HG03520 (cell line): ENCODE measurements around the gene UBE2J1.
"Not testable (repeated sequence)": the region's sequence is repeated elsewhere in the genome, so short reads cannot be mapped to it uniquely, and the experiment has no call there.

Experiments
- ATAC-seq: cut with Tn5 transposase; IDR thresholded peaks from one replicate; pipeline ENCODE4 v1.9.1; 2021; ENCODE audit warnings: mild to moderate bottlenecking, moderate library complexity; ENCODE audit not compliant: unreplicated experiment

The UBE2J1 gene

DNA sequence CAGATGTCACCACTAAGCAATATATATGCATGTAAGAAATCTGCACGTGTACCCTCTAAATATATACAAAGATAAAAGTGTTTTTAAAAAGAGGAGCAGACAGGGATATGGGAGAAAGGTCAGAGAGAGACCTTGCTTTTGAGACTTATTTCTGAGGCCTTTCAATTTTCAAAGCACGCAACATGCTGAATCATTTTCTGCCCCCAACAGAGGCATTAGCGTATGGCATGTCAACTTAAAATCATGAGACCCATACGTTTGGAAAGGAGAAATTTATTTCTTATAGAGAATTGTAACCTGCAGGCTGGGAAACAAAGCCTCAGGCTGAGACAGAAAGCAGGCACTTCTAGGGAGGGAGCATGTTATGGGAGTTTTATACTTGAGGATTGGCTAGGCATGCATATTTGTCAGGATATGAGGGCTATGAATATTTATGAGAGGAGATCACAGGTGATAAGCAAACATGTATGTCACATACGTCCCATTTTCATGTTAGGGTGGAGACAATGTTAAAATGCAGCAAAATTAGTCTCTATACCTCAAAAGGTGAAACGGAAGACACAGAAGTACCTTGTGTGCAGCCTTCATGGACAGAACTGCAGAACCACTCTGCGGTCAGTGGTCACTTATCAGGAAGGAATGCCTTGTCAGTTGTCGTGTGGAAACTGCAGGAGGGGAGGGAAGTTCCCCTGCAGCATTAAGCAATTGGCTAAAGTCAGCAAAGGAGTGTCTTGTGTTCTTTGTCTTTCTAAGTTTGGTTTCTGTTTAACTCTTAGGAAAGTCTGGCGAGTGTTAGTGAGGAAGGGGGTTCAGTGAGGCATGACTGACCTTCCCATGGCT lies 31.2 kb downstream of the UBE2J1 start:
- no peak for ATAC-seq

DNA sequence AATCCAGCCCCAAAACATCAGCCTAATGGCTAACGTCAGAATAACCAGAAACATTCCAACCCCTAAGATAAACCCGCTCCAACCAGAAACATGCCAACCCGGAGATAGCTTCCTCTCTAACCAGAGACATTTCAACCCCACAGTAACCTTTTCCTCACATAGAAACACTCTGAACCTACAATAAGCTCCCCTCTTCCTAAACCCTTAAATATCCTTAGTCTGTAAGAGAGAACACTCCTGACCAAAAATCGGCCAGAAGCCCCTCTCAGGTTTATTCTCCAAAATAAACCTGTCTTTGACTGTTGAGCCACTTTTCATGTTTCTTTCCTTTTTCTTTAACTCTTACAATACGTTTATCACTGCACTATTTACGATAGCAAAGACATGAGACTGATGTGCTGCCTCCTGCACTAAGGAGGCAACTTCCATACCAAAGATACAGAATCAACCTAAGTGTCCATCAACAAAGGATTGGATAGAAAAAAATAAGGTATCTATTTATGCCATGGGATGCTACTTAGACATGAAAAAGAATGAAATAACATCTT lies 32.4 kb downstream of the UBE2J1 start:
- ATAC-seq: no peak

DNA sequence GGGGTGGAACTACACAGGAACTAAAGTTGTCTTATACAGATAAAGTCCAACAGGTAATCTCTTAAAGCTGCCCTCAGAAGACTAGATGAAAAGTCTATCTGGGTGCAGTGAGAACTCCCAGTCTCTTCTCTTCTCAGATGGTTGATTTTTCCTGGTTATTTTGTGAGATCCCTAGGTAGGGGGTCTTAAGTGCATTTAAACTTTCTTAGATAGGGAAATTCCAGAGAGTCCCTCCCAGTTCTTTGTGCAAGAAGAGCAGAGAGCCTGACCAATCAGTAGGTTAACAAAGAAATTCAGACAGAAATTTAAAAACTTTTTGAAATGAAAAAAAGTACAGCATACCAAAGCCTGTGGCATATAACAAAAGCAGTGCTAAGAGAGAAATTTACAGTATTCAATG lies 35.5 kb downstream of the UBE2J1 start:
- ATAC-seq: no peak

DNA sequence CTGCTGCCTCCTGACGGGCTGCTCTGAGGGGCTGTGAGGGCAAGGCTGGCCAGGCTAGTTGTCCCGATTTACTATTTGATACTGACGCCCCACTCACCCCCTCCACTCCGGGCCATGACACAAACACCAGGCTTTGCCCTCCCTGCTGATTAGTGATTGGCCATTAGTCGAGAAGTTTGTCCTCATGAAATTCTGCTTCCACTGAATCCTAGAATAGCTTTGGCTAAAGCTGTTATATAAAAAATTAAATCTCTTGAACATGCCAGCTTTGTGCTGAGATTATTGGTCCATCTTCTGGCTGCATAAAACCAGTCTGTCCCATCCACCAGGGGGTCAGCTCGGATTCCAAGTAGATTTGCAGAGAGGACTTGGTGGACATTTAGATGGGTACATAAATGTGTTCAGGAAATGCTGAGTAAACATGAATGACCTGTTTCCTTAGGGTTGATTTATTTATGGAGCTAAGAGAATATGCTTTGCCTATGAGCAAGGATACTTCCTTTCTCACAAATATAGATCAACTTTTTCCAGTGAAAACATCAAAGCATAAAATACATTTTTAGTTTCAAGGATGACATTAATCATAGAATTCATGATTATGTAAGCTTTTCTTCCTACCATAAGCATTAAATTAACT lies 37.2 kb downstream of the UBE2J1 start, which contains the start of gene GABRR2:
Gene GABRR2, minus strand, starts transcription at position 51 of the 637 bp plus-strand sequence. CDS start 134 bp downstream, outside the sequence.
- no peak for ATAC-seq

DNA sequence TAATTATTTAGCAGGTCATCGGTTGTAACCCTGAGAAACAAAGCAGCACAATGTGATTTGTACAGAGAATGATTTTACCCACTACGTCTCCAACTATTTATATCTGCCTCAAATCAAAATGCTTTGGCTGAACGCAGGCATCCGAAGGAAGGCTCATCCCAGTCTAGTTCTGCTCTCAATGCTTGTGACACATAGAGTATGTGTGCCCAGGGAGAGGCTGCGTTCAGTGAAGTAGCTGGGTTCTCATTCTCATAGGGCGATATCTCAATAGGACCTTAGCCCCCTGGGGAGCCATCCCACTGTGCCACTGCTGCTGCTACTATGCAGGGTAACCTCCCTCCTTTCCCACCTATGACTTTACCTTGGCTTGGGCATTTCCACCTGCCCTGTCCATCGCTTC lies 37.8 kb downstream of the UBE2J1 start:
- no peak for ATAC-seq

DNA sequence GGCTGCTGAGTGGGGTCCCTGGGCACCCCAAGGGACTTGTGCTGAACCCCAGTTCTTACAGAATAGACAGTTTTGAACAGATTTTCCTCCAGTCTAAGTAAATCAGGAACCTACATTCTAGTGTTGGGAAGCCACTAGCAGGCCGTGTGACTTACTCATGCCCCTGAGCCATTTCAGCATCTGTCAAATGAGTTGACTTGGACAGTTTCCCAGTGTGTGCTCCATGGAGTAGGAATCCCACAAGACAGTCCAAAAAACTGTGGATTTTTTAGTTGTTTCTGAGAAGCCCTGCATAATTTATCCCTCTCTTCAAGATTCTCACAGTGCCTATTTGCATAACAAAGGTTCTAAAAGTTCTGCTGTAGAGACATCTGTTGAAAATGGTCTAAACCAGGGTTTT lies 39.5 kb downstream of the UBE2J1 start:
- ATAC-seq: no peak

DNA sequence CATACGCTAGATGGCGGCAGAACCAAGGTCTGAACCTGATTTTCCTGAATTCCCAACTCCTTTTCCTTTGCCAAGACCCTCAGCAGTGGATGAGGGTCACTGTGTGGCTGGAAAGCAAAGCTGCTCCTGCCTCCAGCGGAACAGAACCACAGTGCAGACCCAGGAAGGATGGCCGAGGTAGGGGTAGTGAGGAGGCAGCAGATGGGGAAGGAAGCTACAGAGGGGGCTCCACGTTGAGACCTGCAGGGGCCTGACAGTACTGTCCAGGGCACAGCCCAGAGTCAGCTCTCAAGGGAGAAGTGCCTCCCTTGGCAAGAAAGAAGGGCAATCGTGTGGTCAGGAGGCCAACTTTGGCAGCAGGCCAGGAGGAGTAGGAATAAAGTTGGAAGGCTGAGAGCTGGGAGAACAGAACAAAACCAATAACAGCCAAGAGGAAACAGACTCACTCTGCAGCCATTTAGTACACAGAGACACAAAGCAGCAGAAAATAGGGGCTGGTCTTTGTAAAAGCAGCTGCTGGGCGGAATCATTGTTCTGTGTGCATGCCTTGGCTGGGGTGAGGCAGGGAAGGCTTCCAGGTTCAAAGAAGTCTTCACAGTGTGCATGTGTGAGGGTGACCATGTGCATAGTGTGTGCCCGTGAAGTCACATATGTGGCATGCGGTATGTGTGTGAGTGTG lies 40.5 kb downstream of the UBE2J1 start:
- ATAC-seq: no peak

DNA sequence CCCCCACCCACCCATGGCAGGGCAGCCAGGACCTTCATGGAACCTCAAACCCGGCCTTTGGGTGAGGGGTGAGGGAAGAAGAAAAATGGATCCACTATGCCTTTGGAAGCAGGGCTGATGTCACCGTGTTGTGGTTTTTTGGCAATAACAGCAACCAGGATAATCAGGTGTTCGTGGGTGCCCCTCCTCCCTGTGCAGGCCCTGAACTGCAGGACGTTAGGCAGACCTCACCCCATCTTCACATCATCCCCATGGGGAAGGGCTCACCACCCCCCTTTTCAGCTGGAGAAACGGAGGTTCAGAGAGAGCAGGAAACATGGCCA lies 41.0 kb downstream of the UBE2J1 start:
- ATAC-seq: no peak

DNA sequence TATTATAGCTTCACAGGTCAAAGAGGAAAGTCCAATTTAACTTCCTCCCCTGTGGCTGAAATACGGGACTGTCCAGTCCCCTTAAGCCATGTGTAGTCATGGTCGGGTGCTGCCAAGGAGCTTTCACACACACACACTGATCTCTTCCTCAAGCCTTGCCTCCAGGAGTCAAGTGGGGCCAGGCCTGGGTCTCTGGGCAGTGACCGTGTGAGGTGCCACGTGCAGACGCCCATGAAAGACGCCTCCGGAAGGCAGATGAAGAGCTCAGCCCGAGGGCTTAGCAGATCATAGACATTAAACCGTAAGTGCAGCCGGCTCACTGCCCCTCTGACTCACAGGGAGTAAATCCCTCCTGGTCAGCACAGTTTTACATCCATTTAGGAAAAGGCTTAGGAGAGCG lies 41.6 kb downstream of the UBE2J1 start:
- ATAC-seq: no peak

DNA sequence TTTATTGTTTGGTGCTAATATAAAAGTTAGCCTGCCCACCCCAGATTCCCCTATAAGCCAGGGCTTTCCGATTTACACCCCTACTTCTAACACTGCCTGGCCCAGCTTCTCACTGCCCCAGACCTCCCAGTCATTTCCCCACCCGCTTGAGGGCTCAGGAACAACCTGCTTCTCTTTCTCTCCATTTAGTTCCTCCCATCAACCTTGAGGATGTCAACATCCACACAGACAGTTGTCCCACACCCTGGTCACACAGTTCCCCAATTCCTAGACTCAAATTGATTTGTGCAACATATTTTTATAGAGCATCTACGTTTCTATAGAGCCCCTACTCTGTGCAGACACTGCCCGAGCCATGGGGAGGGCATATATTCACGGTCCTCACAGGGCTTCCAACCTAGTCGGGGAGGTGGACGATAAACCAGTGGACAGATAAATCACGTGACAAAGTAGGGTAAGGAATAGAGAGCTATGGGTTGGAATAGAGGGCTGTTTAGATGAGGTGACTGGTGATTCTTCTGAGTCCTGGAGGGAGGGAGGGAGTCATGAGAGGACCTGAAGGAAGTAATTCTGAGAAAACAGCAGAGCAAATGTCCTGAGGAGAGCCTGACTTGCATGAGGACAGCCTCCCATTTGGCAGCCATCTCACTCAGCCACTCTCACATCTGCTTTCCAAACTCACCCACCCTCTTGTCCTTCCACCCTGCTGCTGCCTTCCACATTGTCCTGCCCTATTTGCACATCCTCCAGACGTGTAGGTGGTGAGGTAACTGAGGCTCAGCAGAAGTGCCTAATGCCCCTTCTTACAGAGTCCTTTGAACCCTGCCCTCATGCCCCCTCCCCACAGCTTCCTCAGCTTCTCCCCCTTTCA lies 43.8 kb downstream of the UBE2J1 start:
- no peak for ATAC-seq

DNA sequence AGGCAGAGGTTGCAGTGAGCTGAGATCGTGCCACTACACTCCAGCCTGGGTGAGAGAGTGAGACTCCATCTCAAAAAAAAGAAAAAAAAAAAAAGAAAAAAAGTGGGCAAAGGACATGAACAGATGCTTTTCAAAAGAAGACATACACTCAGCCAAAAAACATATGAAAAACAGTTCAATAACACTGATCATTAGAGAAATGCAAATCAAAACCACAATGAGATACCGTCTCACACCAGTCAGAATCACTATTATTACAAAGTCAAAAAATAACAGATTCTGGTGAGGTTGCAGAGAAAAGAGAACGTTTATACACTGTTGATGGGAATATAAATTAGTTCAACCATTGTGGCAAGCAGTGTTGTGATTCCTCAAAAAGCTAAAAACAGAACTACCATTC lies 48.0 kb downstream of the UBE2J1 start:
- not testable (repeated sequence) for ATAC-seq

DNA sequence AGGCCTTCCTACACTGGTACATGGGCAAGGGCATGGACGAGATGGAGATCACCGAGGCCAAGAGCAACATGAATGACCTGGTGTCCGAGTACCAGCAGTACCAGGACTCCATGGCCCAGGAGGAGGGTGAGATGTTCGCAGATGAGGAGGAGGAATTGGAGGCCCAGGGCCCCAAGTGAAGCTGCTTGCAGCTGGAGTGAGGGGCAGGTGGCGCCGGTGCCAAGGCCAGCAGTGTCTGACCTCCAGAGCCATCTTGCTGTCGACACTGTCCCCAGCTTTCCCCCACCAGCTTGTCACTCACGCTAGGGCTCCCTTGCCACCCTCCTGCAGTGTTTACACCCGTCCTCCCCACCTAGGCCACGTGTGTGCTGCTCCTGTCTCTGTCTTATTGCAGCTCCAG lies 49.6 kb downstream of the UBE2J1 start:
- no peak for ATAC-seq

DNA sequence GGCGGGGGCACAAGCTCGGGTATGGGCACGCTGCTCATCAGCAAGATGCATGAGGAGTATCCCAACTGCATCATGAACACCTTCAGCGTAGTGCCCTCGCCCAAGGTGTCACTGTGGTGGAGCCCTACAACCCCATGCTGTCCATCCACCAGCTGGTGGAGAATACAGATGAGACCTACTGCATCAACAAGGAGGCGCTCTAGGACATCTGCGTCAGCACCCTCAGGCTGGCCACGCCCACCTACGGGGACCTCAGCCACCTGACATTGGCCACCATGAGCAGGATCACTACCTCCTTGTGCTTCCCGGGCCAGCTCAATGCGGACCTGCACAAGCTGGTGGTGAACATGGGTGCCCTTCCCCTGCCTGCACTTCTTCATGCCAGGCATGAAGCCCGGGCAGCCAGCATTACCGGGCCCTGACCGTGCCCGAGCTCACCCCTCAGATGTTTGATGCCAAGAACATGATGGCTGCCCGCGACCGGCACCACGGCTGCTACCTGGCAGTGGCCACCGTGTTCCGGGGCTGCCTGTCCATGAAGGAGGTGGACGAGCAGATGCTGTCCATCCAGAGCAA lies 50.2 kb downstream of the UBE2J1 start:
- no peak for ATAC-seq

DNA sequence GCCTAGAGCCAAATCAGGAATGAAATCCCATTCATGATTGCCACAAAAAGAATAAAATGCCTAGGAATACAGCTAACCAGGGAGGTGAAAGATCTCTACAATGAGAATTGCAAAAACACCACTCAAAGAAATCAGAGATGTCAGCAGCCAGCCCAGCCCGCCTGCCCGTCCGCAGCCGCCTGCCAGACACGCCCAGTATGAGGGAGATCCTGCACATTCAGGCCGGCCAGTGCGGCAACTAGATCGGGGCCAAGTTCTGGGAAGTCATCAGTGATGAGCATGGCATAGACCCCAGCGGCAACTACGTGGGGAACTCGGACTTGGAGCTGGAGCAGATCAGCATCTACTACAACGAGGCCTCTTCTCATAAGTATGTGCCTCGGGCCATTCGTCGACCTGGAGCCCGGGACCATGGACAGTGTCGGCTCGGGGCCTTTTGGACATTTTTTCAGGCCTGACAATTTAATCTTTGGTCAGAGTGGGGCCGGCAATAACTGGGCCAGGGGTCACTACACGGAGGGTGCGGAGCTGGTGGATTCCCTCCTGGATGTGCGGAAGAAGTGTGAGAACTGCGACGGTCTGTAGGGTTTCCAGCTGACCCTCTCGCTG lies 50.8 kb downstream of the UBE2J1 start:
- ATAC-seq: no peak

DNA sequence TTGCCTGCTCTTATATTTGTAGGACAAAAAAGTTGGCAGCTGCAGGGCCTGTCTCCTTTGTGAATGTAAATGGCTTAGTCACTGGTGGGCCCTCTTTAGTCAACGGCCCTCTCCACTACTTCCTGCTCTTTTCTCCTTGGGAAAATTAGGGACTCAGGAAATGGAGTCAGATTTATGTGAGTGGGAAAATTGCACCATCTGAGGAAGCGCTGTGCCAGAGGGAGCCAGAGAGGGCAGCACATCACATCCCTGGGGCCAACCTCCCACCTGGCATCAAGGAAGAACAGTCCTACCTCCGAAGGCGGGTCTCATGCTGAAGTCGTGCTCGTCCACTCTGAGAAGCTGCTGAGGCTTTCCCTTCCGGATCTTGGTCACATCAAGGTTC lies 53.1 kb downstream of the UBE2J1 start:
- ATAC-seq: no peak

DNA sequence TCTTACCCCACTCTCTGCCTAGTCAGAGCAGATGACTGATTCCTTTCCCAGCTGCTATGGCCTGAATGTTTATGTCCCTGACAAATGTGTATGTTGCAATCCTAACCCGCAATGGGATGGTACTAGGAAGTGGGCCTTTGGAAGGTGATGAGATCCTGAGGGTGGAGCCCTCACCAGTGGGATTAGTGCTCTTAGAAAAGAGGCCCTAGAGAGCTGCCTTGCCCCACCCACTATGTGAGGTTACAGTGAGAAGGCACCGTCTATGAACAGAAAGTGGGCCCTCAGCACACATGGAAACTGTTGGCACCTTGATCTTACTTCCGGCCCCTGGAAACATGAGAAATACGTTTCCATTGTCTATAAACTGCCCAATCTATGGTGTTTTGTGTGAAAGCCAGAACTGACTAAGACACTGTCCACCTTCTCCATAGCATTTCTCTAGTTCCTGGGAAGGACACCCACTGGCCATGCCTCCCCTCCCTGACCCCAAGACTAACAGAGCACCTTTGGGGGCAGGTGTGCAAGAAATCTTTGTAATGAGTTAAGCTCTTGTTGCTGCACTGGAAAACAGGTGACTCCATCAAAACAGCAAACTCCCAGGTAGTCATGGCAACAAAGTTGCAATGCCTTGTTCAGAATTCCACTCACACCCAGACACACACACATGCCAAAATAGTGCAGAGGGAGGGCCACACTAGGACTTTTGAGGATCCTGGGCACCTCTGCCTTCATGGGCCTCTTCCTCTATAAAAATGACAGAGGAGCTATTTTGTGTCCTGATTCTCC lies 53.6 kb downstream of the UBE2J1 start:
- ATAC-seq: no peak

DNA sequence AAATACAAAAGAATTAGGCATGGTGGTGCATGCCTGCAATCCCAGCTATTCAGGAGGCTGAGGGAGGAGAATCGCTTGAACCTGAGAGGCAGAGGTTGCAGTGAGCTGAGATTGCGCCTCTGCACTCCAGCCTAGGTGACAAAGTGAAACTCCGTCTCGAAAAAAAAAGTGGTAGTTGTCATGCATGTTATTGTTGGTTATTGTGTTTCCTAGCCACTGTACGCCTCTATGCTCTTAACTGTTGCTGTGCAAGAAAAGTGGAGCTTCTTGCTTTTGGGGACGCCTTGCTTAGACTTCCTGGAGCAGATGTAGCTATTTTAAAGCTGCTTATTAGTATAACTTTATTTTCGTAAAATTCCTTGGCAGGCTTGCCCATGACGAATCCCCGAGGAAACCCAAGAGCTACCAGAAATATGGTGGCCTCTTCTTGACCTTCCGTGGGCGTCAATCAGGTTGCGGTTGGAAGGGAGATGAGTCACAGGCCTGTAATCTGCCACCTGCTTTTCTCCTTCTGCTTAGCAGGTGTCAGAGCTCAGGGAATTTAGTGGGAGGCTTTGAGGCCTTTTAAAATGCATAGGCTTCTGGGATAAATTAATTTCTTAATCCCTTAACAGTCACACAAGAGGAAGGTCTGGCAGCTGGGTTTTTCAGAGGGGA lies 54.7 kb downstream of the UBE2J1 start:
- ATAC-seq: peak; percentile 93

DNA sequence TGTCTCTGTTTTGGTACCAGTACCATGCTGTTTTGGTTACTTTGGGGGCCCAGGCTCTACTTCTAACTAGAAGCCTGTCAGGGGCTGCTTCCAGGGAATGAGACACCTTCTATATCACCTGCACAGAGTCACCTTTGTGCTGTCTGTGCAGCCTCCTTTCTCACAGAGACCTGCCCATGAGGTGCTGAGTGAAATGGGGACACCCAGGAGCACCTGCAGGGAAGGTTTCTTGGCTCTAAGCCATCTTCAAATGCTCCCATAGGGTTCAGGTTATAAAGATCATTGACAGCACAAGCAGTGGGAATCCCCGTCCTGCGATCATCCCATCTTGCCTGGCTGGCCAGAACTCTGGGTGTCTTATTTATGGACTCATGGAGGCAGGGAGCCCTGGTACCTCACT lies 56.5 kb downstream of the UBE2J1 start:
- ATAC-seq: no peak

DNA sequence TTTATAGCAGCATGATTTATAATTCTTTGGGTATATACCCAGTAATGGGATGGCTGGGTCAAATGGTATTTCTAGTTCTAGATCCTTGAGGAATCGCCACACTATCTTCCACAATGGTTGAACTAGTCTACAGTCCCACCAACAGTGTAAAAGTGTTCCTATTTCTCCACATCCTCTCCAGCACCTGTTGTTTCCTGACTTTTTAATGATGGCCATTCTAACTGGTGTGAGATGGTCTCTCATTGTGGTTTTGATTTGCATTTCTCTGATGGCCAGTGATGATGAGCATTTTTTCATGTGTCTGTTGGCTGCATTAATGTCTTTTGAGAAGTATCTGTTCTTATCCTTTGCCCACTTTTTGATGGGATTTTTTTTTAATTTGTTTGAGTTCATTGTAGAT lies 57.4 kb downstream of the UBE2J1 start:
- not testable (repeated sequence) for ATAC-seq
